ENCODE data around the gene ARL5C. TPM values are rescaled to one million over a fixed set of nuclear protein-coding genes. Genes with fewer than 3 reads are reported as not detected.

The ARL5C gene
- total and polyA plus RNA-seq, 5 donors from 2014 or later, result not detected

- no peak overlapping the region for H3K4me3 ChIP-seq (ENCODE audit: low read depth, low read length)
- H3K36me3 Mint-ChIP-seq, result no peaks in the 10 kb centered on the region
- DNase-seq, result no peak
- peak overlapping the region in 2 of 4 donors; percentile 22 to 76 for H3K4me3 Mint-ChIP-seq
- H3K27me3 ChIP-seq (ENCODE audit: control insufficient read depth, insufficient read depth, low read length), result peaks cover 16% of the 10 kb centered on the region
- no peak overlapping the region for H3K27ac Mint-ChIP-seq
- no peaks in the 10 kb centered on the region for H3K9me3 ChIP-seq (ENCODE audit: control insufficient read depth in 2 of 2, low read length in 2 of 2)
- peaks cover 16% of the 10 kb centered on the region for H3K4me1 ChIP-seq (ENCODE audit: control insufficient read depth, insufficient read depth, low read length, poor library complexity, severe bottlenecking)
- peaks cover 46% of the 10 kb centered on the region for H3K27me3 Mint-ChIP-seq
- no peak for ATAC-seq (ENCODE audit: low read depth in 2 of 2)
- no peak overlapping the region for H3K27ac ChIP-seq (ENCODE audit: insufficient read depth, low read length, poor library complexity, severe bottlenecking)
- H3K9me3 Mint-ChIP-seq, result peaks cover 0 to 3% (median 0%) of the 10 kb centered on the region in 7 donors
- H3K36me3 ChIP-seq (ENCODE audit: control insufficient read depth, insufficient read depth, low read length), result no peaks in the 10 kb centered on the region
- H3K4me1 Mint-ChIP-seq, result peaks cover 0 to 16% (median 10%) of the 10 kb centered on the region in 4 donors
Measured at GRCh38 chr17:39166437-39167335, 725 bp upstream of the ARL5C start.

- no peaks in the 10 kb centered on the region for H3K9me3 ChIP-seq (ENCODE audit: control insufficient read depth in 2 of 2, low read length in 2 of 2)
- ATAC-seq (ENCODE audit: low read depth in 2 of 2) (no peak), DNase-seq (no peak)
- H3K4me1 ChIP-seq (ENCODE audit: control insufficient read depth, insufficient read depth, low read length, poor library complexity, severe bottlenecking), result peaks cover 16% of the 10 kb centered on the region
- H3K27ac ChIP-seq (ENCODE audit: insufficient read depth, low read length, poor library complexity, severe bottlenecking), result no peak overlapping the region
- Mint-ChIP-seq H3K9me3 (peaks cover 0 to 3% (median 0%) of the 10 kb centered on the region in 7 donors), H3K36me3 (no peaks in the 10 kb centered on the region), H3K27me3 (peaks cover 51% of the 10 kb centered on the region), H3K27ac (peak overlapping the region in 1 of 3 donors; percentile 24), H3K4me3 (peak overlapping the region; percentile 76 to 91 (median 89)), H3K4me1 (peaks cover 0 to 16% (median 10%) of the 10 kb centered on the region in 4 donors)
- H3K36me3 ChIP-seq (ENCODE audit: control insufficient read depth, insufficient read depth, low read length), result no peaks in the 10 kb centered on the region
- H3K27me3 ChIP-seq (ENCODE audit: control insufficient read depth, insufficient read depth, low read length), result peaks cover 16% of the 10 kb centered on the region
- H3K4me3 ChIP-seq (ENCODE audit: low read depth, low read length), result peak overlapping the region; percentile 42
Measured at GRCh38 chr17:39165178-39165840, 652 bp downstream of the ARL5C start.

GRCh38 chr17:39164675-39165143 is 1.3 kb downstream of the ARL5C start:
- H3K4me1 Mint-ChIP-seq, result peaks cover 0 to 16% (median 10%) of the 10 kb centered on the region in 4 donors
- Histone ChIP-seq H3K27me3 (ENCODE audit: control insufficient read depth, insufficient read depth, low read length) (peaks cover 16% of the 10 kb centered on the region), H3K27ac (ENCODE audit: insufficient read depth, low read length, poor library complexity, severe bottlenecking) (no peak overlapping the region), H3K36me3 (ENCODE audit: control insufficient read depth, insufficient read depth, low read length) (no peaks in the 10 kb centered on the region), H3K4me3 (ENCODE audit: low read depth, low read length) (peak overlapping the region; percentile 42), H3K9me3 (ENCODE audit: control insufficient read depth in 2 of 2, low read length in 2 of 2) (no peaks in the 10 kb centered on the region), H3K4me1 (ENCODE audit: control insufficient read depth, insufficient read depth, low read length, poor library complexity, severe bottlenecking) (peaks cover 16% of the 10 kb centered on the region)
- H3K27ac Mint-ChIP-seq, result peak overlapping the region in 1 of 3 donors; percentile 24
- H3K9me3 Mint-ChIP-seq, result peaks cover 0 to 3% (median 0%) of the 10 kb centered on the region in 7 donors
- H3K36me3 Mint-ChIP-seq, result no peaks in the 10 kb centered on the region
- peak overlapping the region; percentile 76 to 91 (median 89) for H3K4me3 Mint-ChIP-seq
- peaks cover 50% of the 10 kb centered on the region for H3K27me3 Mint-ChIP-seq
- peak; percentile 75 to 79 for ATAC-seq (ENCODE audit: low read depth in 2 of 2)
- peak; percentile 54 to 88 (median 71) for DNase-seq

- H3K9me3 Mint-ChIP-seq, result peaks cover 0 to 3% (median 0%) of the 10 kb centered on the region in 7 donors
- Histone ChIP-seq H3K4me1 (ENCODE audit: control insufficient read depth, insufficient read depth, low read length, poor library complexity, severe bottlenecking) (peaks cover 16% of the 10 kb centered on the region), H3K36me3 (ENCODE audit: control insufficient read depth, insufficient read depth, low read length) (no peaks in the 10 kb centered on the region), H3K4me3 (ENCODE audit: low read depth, low read length) (no peak overlapping the region), H3K27ac (ENCODE audit: insufficient read depth, low read length, poor library complexity, severe bottlenecking) (no peak overlapping the region), H3K9me3 (ENCODE audit: control insufficient read depth in 2 of 2, low read length in 2 of 2) (no peaks in the 10 kb centered on the region), H3K27me3 (ENCODE audit: control insufficient read depth, insufficient read depth, low read length) (peaks cover 10% of the 10 kb centered on the region)
- no peak overlapping the region for H3K4me3 Mint-ChIP-seq
- no peak for DNase-seq
- ATAC-seq (ENCODE audit: low read depth in 2 of 2), result no peak
- H3K36me3 Mint-ChIP-seq, result no peaks in the 10 kb centered on the region
- H3K27ac Mint-ChIP-seq, result no peak overlapping the region
- H3K27me3 Mint-ChIP-seq, result peaks cover 44% of the 10 kb centered on the region
- H3K4me1 Mint-ChIP-seq, result peaks cover 0 to 16% (median 6%) of the 10 kb centered on the region in 4 donors
Measured at GRCh38 chr17:39161962-39162361, 4.0 kb downstream of the ARL5C start.

GRCh38 chr17:39158623-39159022 is 7.3 kb downstream of the ARL5C start:
- Mint-ChIP-seq H3K4me1 (peaks cover 5 to 12% (median 9%) of the 10 kb centered on the region in 4 donors), H3K9me3 (peaks cover 0 to 8% (median 4%) of the 10 kb centered on the region in 7 donors), H3K36me3 (peaks cover 8% of the 10 kb centered on the region), H3K27me3 (peaks cover 36% of the 10 kb centered on the region), H3K27ac (no peak overlapping the region), H3K4me3 (peak overlapping the region in 2 of 4 donors; percentile 52 to 90)
- Histone ChIP-seq H3K27me3 (ENCODE audit: control insufficient read depth, insufficient read depth, low read length) (no peaks in the 10 kb centered on the region), H3K27ac (ENCODE audit: insufficient read depth, low read length, poor library complexity, severe bottlenecking) (no peak overlapping the region), H3K36me3 (ENCODE audit: control insufficient read depth, insufficient read depth, low read length) (no peaks in the 10 kb centered on the region), H3K4me1 (ENCODE audit: control insufficient read depth, insufficient read depth, low read length, poor library complexity, severe bottlenecking) (no peaks in the 10 kb centered on the region), H3K4me3 (ENCODE audit: low read depth, low read length) (no peak overlapping the region), H3K9me3 (ENCODE audit: control insufficient read depth in 2 of 2, low read length in 2 of 2) (no peaks in the 10 kb centered on the region)
- no peak for DNase-seq
- no peak for ATAC-seq (ENCODE audit: low read depth in 2 of 2)

GRCh38 chr17:39156491-39156890 is 9.5 kb downstream of the ARL5C start:
- no peak for DNase-seq
- H3K4me3 Mint-ChIP-seq, result peak overlapping the region in 1 of 4 donors; percentile 57
- peaks cover 0 to 11% (median 4%) of the 10 kb centered on the region in 7 donors for H3K9me3 Mint-ChIP-seq
- Histone ChIP-seq H3K27me3 (ENCODE audit: control insufficient read depth, insufficient read depth, low read length) (no peaks in the 10 kb centered on the region), H3K36me3 (ENCODE audit: control insufficient read depth, insufficient read depth, low read length) (no peaks in the 10 kb centered on the region), H3K27ac (ENCODE audit: insufficient read depth, low read length, poor library complexity, severe bottlenecking) (no peak overlapping the region), H3K4me1 (ENCODE audit: control insufficient read depth, insufficient read depth, low read length, poor library complexity, severe bottlenecking) (peaks cover 21% of the 10 kb centered on the region), H3K4me3 (ENCODE audit: low read depth, low read length) (no peak overlapping the region), H3K9me3 (ENCODE audit: control insufficient read depth in 2 of 2, low read length in 2 of 2) (no peaks in the 10 kb centered on the region)
- no peak for ATAC-seq (ENCODE audit: low read depth in 2 of 2)
- peaks cover 50% of the 10 kb centered on the region for H3K27me3 Mint-ChIP-seq
- H3K36me3 Mint-ChIP-seq, result peaks cover 10% of the 10 kb centered on the region
- H3K27ac Mint-ChIP-seq, result no peak overlapping the region
- H3K4me1 Mint-ChIP-seq, result peaks cover 15 to 29% (median 22%) of the 10 kb centered on the region in 4 donors

- Mint-ChIP-seq H3K36me3 (peaks cover 10% of the 10 kb centered on the region), H3K27me3 (peaks cover 45% of the 10 kb centered on the region), H3K27ac (peak overlapping the region in 2 of 3 donors; percentile 88 to 99), H3K4me3 (peak overlapping the region; percentile 10 to 99 (median 49)), H3K4me1 (peaks cover 15 to 32% (median 22%) of the 10 kb centered on the region in 4 donors), H3K9me3 (peaks cover 0 to 11% (median 4%) of the 10 kb centered on the region in 7 donors)
- Histone ChIP-seq H3K27me3 (ENCODE audit: control insufficient read depth, insufficient read depth, low read length) (no peaks in the 10 kb centered on the region), H3K36me3 (ENCODE audit: control insufficient read depth, insufficient read depth, low read length) (no peaks in the 10 kb centered on the region), H3K9me3 (ENCODE audit: control insufficient read depth in 2 of 2, low read length in 2 of 2) (no peaks in the 10 kb centered on the region), H3K4me3 (ENCODE audit: low read depth, low read length) (no peak overlapping the region), H3K4me1 (ENCODE audit: control insufficient read depth, insufficient read depth, low read length, poor library complexity, severe bottlenecking) (peaks cover 26% of the 10 kb centered on the region), H3K27ac (ENCODE audit: insufficient read depth, low read length, poor library complexity, severe bottlenecking) (no peak overlapping the region)
- DNase-seq (no peak), ATAC-seq (ENCODE audit: low read depth in 2 of 2) (no peak)
Measured at GRCh38 chr17:39155654-39156053, 10.3 kb downstream of the ARL5C start.

Measured in CD4-positive, CD25-positive, alpha-beta regulatory T cell (primary cell).